ACC112 (cell line): Measurements from ENCODE around the gene P2RX5.
A peak's percentile ranks its signal among the peaks of the same experiment; 100 is the strongest.
"Not testable (repeated sequence)": the region's sequence is repeated elsewhere in the genome, so short reads cannot be mapped to it uniquely, and the experiment has no call there.

Experiments
- H2AFZ ChIP-seq: fragments of 200-600 bp; sonication (generic); one replicate; pipeline ENCODE4 v1.6.0; 2017; ENCODE audit warnings: antibody characterized with exemption, low read length; ENCODE audit not compliant: unreplicated experiment
- H3K27ac ChIP-seq: fragments of 200-600 bp; sonication (generic); 2 replicates; pipeline ENCODE4 v1.5.1; 2014; ENCODE audit warnings: low read depth, mild to moderate bottlenecking, antibody characterized with exemption, low read length, moderate library complexity
- H3K27me3 ChIP-seq: fragments of 200-600 bp; sonication (generic); 2 replicates; pipeline ENCODE4 v1.6.1; 2014; ENCODE audit warnings: mild to moderate bottlenecking, antibody characterized with exemption, low read length, moderate library complexity, mixed read lengths; ENCODE audit not compliant: insufficient read depth
- H3K36me3 ChIP-seq: fragments of 200-600 bp; sonication (generic); 2 replicates; pipeline ENCODE4 v1.6.1; 2016; ENCODE audit warnings: mild to moderate bottlenecking, antibody characterized with exemption, low read length, moderate library complexity, mixed read lengths; ENCODE audit not compliant: insufficient read depth
- H3K4me1 ChIP-seq: fragments of 200-600 bp; sonication (generic); one replicate; pipeline ENCODE4 v1.6.1; 2016; ENCODE audit warnings: low read length, mixed read lengths; ENCODE audit not compliant: insufficient read depth, unreplicated experiment, control insufficient read depth
- H3K4me3 ChIP-seq: fragments of 200-600 bp; sonication (generic); 2 replicates; pipeline ENCODE4 v1.5.1; 2014; ENCODE audit warnings: mild to moderate bottlenecking, low read depth, low read length
- H3K79me2 ChIP-seq: fragments of 200-600 bp; sonication (generic); one replicate; pipeline ENCODE4 v1.6.0; 2016; ENCODE audit warnings: low read length; ENCODE audit not compliant: control insufficient read depth, unreplicated experiment, insufficient read depth

The P2RX5 gene

GRCh38 chr17:3712811-3713463, 17.0 kb upstream of the P2RX5 start:
- peaks cover 6% of the 10 kb centered on the region for H3K4me1 ChIP-seq
- H3K27ac ChIP-seq = no peak overlapping the region
- no peaks in the 10 kb centered on the region for H3K79me2 ChIP-seq
- H3K4me3 ChIP-seq = no peak overlapping the region
- H3K27me3 ChIP-seq = no peaks in the 10 kb centered on the region
- peaks cover 25% of the 10 kb centered on the region for H3K36me3 ChIP-seq
- no peak overlapping the region for H2AFZ ChIP-seq

GRCh38 chr17:3710951-3711383, 15.0 kb upstream of the P2RX5 start:
- H2AFZ ChIP-seq = no peak overlapping the region
- H3K4me3 ChIP-seq = no peak overlapping the region
- peaks cover 10% of the 10 kb centered on the region for H3K36me3 ChIP-seq

GRCh38 chr17:3708366-3708765, 12.4 kb upstream of the P2RX5 start:
- H3K36me3 ChIP-seq = no peaks in the 10 kb centered on the region
- peaks cover 6% of the 10 kb centered on the region for H3K4me1 ChIP-seq
- H3K4me3 ChIP-seq = no peak overlapping the region
- H3K79me2 ChIP-seq = no peaks in the 10 kb centered on the region
- H3K27me3 ChIP-seq = no peaks in the 10 kb centered on the region
- H3K27ac ChIP-seq = no peak overlapping the region
- no peak overlapping the region for H2AFZ ChIP-seq

More at GRCh38 chr17:3710951-3711383, 15.0 kb upstream of the P2RX5 start:
- no peaks in the 10 kb centered on the region for H3K79me2 ChIP-seq
- H3K27me3 ChIP-seq = no peaks in the 10 kb centered on the region
- H3K4me1 ChIP-seq = peaks cover 6% of the 10 kb centered on the region
- 0 out of 2 replicates have a peak overlapping the region, but pooled peaks have one; percentile 20 for H3K27ac ChIP-seq

GRCh38 chr17:3705718-3705984, 9.7 kb upstream of the P2RX5 start:
- H3K79me2 ChIP-seq, H3K27ac ChIP-seq, H3K4me3 ChIP-seq, H2AFZ ChIP-seq, H3K36me3 ChIP-seq, H3K4me1 ChIP-seq, H3K27me3 ChIP-seq: not testable (repeated sequence)

- Histone ChIP-seq H3K4me3 (no peak overlapping the region), H3K27me3 (no peaks in the 10 kb centered on the region), H2AFZ (no peak overlapping the region), H3K79me2 (no peaks in the 10 kb centered on the region), H3K4me1 (no peaks in the 10 kb centered on the region), H3K36me3 (no peaks in the 10 kb centered on the region), H3K27ac (no peak overlapping the region)
These were observed 9.2 kb upstream of the P2RX5 start for GRCh38 chr17:3704931-3705717.

GRCh38 chr17:3702041-3702539, 6.1 kb upstream of the P2RX5 start:
- H3K4me3 ChIP-seq, H3K27me3 ChIP-seq, H3K27ac ChIP-seq, H3K36me3 ChIP-seq, H2AFZ ChIP-seq, H3K4me1 ChIP-seq, H3K79me2 ChIP-seq: not testable (repeated sequence)

- Histone ChIP-seq H2AFZ (no peak overlapping the region), H3K27me3 (no peaks in the 10 kb centered on the region), H3K4me3 (no peak overlapping the region), H3K27ac (no peak overlapping the region), H3K79me2 (no peaks in the 10 kb centered on the region), H3K36me3 (no peaks in the 10 kb centered on the region), H3K4me1 (peaks cover 6% of the 10 kb centered on the region)
These were observed 4.0 kb upstream of the P2RX5 start for GRCh38 chr17:3699951-3700350.

GRCh38 chr17:3698139-3698538, 2.2 kb upstream of the P2RX5 start:
- Histone ChIP-seq H2AFZ (no peak overlapping the region), H3K79me2 (no peaks in the 10 kb centered on the region), H3K36me3 (no peaks in the 10 kb centered on the region), H3K4me1 (peaks cover 8% of the 10 kb centered on the region), H3K27ac (no peak overlapping the region), H3K27me3 (no peaks in the 10 kb centered on the region), H3K4me3 (no peak overlapping the region)

- no peak overlapping the region for H3K4me3 ChIP-seq
- H3K27ac ChIP-seq = no peak overlapping the region
These were observed 1.1 kb upstream of the P2RX5 start for GRCh38 chr17:3697103-3697476.

GRCh38 chr17:3695129-3695722, 729 bp downstream of the P2RX5 start:
- Histone ChIP-seq H2AFZ (peak overlapping the region; percentile 70), H3K79me2 (no peaks in the 10 kb centered on the region)

More at GRCh38 chr17:3697103-3697476, 1.1 kb upstream of the P2RX5 start:
- Histone ChIP-seq H3K79me2 (no peaks in the 10 kb centered on the region), H3K4me1 (peaks cover 8% of the 10 kb centered on the region), H3K27me3 (no peaks in the 10 kb centered on the region), H2AFZ (no peak overlapping the region), H3K36me3 (no peaks in the 10 kb centered on the region)

GRCh38 chr17:3693829-3694231, 2.1 kb downstream of the P2RX5 start:
- H2AFZ ChIP-seq = no peak overlapping the region
- H3K36me3 ChIP-seq = no peaks in the 10 kb centered on the region
- no peaks in the 10 kb centered on the region for H3K79me2 ChIP-seq
- H3K27ac ChIP-seq = no peak overlapping the region
- H3K27me3 ChIP-seq = no peaks in the 10 kb centered on the region
- no peak overlapping the region for H3K4me3 ChIP-seq
- peaks cover 8% of the 10 kb centered on the region for H3K4me1 ChIP-seq

More at GRCh38 chr17:3695129-3695722, 729 bp downstream of the P2RX5 start:
- Histone ChIP-seq H3K27me3 (no peaks in the 10 kb centered on the region), H3K36me3 (no peaks in the 10 kb centered on the region), H3K27ac (no peak overlapping the region), H3K4me1 (peaks cover 8% of the 10 kb centered on the region), H3K4me3 (peak overlapping the region; percentile 84)
